Coronary artery (tissue), 2 donors: ENCODE results near the gene SOBP.

Source experiments
- DNase-seq: peaks from one replicate; pipeline ENCODE4 v3.0.0-alpha.2; 2017; ENCODE audit warnings: low spot score
- H3K27ac ChIP-seq, 2 donors: fragments of 200-600 bp; sonication (generic); one replicate each; pipeline ENCODE4 v1.5.1; 2016 to 2019
- H3K4me3 ChIP-seq: fragments of 200-600 bp; sonication (generic); 2 replicates; pipeline ENCODE4 v1.5.1; 2016; ENCODE audit warnings: mild to moderate bottlenecking, moderate library complexity
- CTCF ChIP-seq: fragments of 200-600 bp; sonication (generic); IDR thresholded peaks from one replicate; pipeline ENCODE4 v1.5.1; 2019; ENCODE audit warnings: antibody characterized with exemption

SOBP gene

GRCh38 chr6:107574856-107575255 is 84.9 kb downstream of the SOBP start:
- Histone ChIP-seq H3K4me3 (no peak overlapping the region), H3K27ac (no peak overlapping the region)
- DNase-seq: no peak
- no peak for TF ChIP-seq CTCF

- no peak for TF ChIP-seq CTCF
- Histone ChIP-seq H3K27ac (no peak overlapping the region), H3K4me3 (no peak overlapping the region)
- DNase-seq: no peak
Observed at GRCh38 chr6:107576852-107577251, 86.9 kb downstream of the SOBP start.

- H3K27ac ChIP-seq: no peak overlapping the region
- no peak for TF ChIP-seq CTCF
Observed at GRCh38 chr6:107578642-107579341, 88.9 kb downstream of the SOBP start.

GRCh38 chr6:107579456-107580056 is 89.6 kb downstream of the SOBP start:
- Histone ChIP-seq H3K4me3 (no peak overlapping the region), H3K27ac (no peak overlapping the region)
- no peak for DNase-seq
- no peak for TF ChIP-seq CTCF

More at GRCh38 chr6:107578642-107579341, 88.9 kb downstream of the SOBP start:
- DNase-seq: no peak
- no peak overlapping the region for H3K4me3 ChIP-seq

- Histone ChIP-seq H3K27ac (no peak overlapping the region), H3K4me3 (no peak overlapping the region)
- DNase-seq: no peak
- TF ChIP-seq CTCF: no peak
Observed at GRCh38 chr6:107582086-107582485, 92.2 kb downstream of the SOBP start.

GRCh38 chr6:107584726-107585125 is 94.8 kb downstream of the SOBP start:
- Histone ChIP-seq H3K27ac (no peak overlapping the region), H3K4me3 (no peak overlapping the region)
- no peak for TF ChIP-seq CTCF
- DNase-seq: no peak
